Transverse colon (tissue), 3 donors: Measurements from ENCODE around the gene SNX22.
"Not testable (repeated sequence)": the region's sequence is repeated elsewhere in the genome, so short reads cannot be mapped to it uniquely, and the experiment has no call there.

Source experiments
- EP300 ChIP-seq: sonication (generic); formaldehyde crosslinking; IDR thresholded peaks from one replicate; pipeline ENCODE4 v1.6.1; 2017; ENCODE audit warnings: antibody characterized with exemption, low read depth
- POLR2A ChIP-seq: fragments of 450-650 bp; IDR thresholded peaks from one replicate; pipeline ENCODE4 v1.6.1; 2016; ENCODE audit warnings: antibody characterized with exemption, mild to moderate bottlenecking, moderate library complexity
- TF ChIP-seq, protein P1 (sequence below), 5 experiments: fragments of 200-600 bp in 3 of 5; fragments of 450-650 bp in 2 of 5; sonication (generic) in 3 of 5; IDR thresholded peaks; 1 replicate in 2 of 5; 2 replicates in 3 of 5; pipeline ENCODE4 v1.5.1; 2016 to 2017; ENCODE audit warnings: antibody characterized with exemption in 5 of 5, inconsistent platforms in 3 of 5, mild to moderate bottlenecking in 2 of 5, moderate library complexity in 1 of 5

DNA sequence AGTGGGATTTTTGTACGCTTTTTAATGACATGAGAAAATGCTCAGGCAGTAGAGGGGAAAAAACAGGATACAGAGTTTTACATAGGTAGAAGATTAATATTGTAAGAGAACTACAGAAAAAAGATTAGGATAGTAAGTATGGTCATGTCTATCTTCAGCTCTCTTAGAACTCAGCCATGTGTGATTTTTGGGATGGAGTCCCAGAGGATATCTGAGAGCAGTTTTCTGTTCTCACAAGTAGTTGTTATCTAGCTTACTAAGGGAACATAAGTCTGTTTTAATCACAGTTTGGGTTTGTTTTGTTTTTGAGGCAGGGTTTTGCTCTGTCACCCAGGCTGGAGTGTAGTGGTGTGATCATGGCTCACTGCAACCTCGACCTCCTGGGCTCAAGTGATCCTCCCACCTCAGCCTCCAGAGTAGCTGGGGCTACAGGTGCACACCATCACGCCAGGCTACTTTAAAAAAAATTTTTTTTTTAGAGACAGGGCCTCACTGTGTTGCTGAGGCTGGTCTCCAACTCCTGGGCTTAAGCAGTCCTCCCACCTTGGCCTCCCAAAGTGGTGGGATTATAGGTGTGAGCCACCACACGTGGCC is 41.3 kb upstream of the SNX22 start:
- TF ChIP-seq, protein P1, sequence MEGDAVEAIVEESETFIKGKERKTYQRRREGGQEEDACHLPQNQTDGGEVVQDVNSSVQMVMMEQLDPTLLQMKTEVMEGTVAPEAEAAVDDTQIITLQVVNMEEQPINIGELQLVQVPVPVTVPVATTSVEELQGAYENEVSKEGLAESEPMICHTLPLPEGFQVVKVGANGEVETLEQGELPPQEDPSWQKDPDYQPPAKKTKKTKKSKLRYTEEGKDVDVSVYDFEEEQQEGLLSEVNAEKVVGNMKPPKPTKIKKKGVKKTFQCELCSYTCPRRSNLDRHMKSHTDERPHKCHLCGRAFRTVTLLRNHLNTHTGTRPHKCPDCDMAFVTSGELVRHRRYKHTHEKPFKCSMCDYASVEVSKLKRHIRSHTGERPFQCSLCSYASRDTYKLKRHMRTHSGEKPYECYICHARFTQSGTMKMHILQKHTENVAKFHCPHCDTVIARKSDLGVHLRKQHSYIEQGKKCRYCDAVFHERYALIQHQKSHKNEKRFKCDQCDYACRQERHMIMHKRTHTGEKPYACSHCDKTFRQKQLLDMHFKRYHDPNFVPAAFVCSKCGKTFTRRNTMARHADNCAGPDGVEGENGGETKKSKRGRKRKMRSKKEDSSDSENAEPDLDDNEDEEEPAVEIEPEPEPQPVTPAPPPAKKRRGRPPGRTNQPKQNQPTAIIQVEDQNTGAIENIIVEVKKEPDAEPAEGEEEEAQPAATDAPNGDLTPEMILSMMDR (IDR thresholded peaks at IDR 0.05): not testable (repeated sequence)
- not testable (repeated sequence) for TF ChIP-seq POLR2A, EP300
